Activated CD8-positive, alpha-beta T cell treated with anti-CD3 and anti-CD28 coated beads, Interleukin-2, amount 10 ng/mL, durations not matched to agents 7 days and 5 days (primary cell): ENCODE results near the gene PRAMEF8. TPM values are rescaled to one million over a fixed set of nuclear protein-coding genes. Genes with fewer than 3 reads are reported as not detected.
"Not testable (repeated sequence)": the region's sequence is repeated elsewhere in the genome, so short reads cannot be mapped to it uniquely, and the experiment has no call there.

Source experiments
- ATAC-seq: fragments of 150-1000 bp; cut with Tn5 transposase; one replicate; pipeline ENCODE4 v1.10.0; 2021; ENCODE audit warnings: moderate library complexity
- CTCF ChIA-PET: fragments of 350-600 bp; sonication (Branson Sonifier 250); formaldehyde crosslinking; loops from one replicate; lab custom pipeline; 2021; ENCODE audit warnings: antibody characterized with exemption; lab: Charles Lee
- POLR2A ChIA-PET: fragments of 350-600 bp; sonication (Branson Sonifier 250); formaldehyde crosslinking; loops from one replicate; lab custom pipeline; 2021; ENCODE audit warnings: antibody characterized with exemption; lab: Charles Lee
- DNase-seq: peaks from one replicate; pipeline ENCODE4 v3.0.0-alpha.2; 2020
- H3K27ac Mint-ChIP-seq: one replicate; pipeline ENCODE4 v1.8.0; 2021; ENCODE audit warnings: mild to moderate bottlenecking, mixed read lengths
- H3K27me3 Mint-ChIP-seq: one replicate; pipeline ENCODE4 v1.8.0; 2021; ENCODE audit warnings: low read depth, mixed read lengths
- H3K36me3 Mint-ChIP-seq: one replicate; pipeline ENCODE4 v1.8.0; 2021; ENCODE audit warnings: low read depth, mixed read lengths
- H3K4me1 Mint-ChIP-seq: one replicate; pipeline ENCODE4 v1.8.0; 2021; ENCODE audit warnings: low read depth, mixed read lengths
- H3K4me3 Mint-ChIP-seq: one replicate; pipeline ENCODE4 v1.8.0; 2021; ENCODE audit warnings: mild to moderate bottlenecking, mixed read lengths
- H3K9me3 Mint-ChIP-seq: one replicate; pipeline ENCODE4 v1.8.0; 2022; ENCODE audit warnings: mixed read lengths; ENCODE audit not compliant: insufficient read depth
- total RNA-seq, 2 experiments: library from RNA; stranded (reverse); gene quantifications; one replicate each; pipeline ENCODE4 v1.2.3, GENCODE V29; 2021

PRAMEF8 gene
- total RNA-seq, 2 experiments from 2014 or later: not detected

GRCh38 chr1:13246554-13246871 is 38.4 kb downstream of the PRAMEF8 start:
- H3K4me3 Mint-ChIP-seq, H3K9me3 Mint-ChIP-seq, ATAC-seq, H3K27me3 Mint-ChIP-seq, H3K4me1 Mint-ChIP-seq, CTCF ChIA-PET, H3K36me3 Mint-ChIP-seq, POLR2A ChIA-PET, H3K27ac Mint-ChIP-seq, DNase-seq: not testable (repeated sequence)

- H3K9me3 Mint-ChIP-seq, H3K27me3 Mint-ChIP-seq, H3K4me1 Mint-ChIP-seq, CTCF ChIA-PET, H3K27ac Mint-ChIP-seq, ATAC-seq, H3K36me3 Mint-ChIP-seq, H3K4me3 Mint-ChIP-seq, DNase-seq: not testable (repeated sequence)
- POLR2A ChIA-PET: interaction anchor here (1.3 kb wide), 1 partner anchor 15 kb away, joined by 3 read pairs; no protein-coding TSS in a partner anchor
These were observed 38.9 kb downstream of the PRAMEF8 start for GRCh38 chr1:13245841-13246553.

GRCh38 chr1:13243536-13244263 is 41.2 kb downstream of the PRAMEF8 start:
- ATAC-seq, H3K4me3 Mint-ChIP-seq, POLR2A ChIA-PET, CTCF ChIA-PET, H3K4me1 Mint-ChIP-seq, H3K27me3 Mint-ChIP-seq, H3K36me3 Mint-ChIP-seq, H3K9me3 Mint-ChIP-seq, H3K27ac Mint-ChIP-seq: not testable (repeated sequence)
- peak; percentile 12 for DNase-seq

- H3K36me3 Mint-ChIP-seq, H3K27me3 Mint-ChIP-seq, H3K27ac Mint-ChIP-seq, H3K4me3 Mint-ChIP-seq, ATAC-seq, CTCF ChIA-PET, POLR2A ChIA-PET, H3K9me3 Mint-ChIP-seq, H3K4me1 Mint-ChIP-seq, DNase-seq: not testable (repeated sequence)
These were observed 45.3 kb downstream of the PRAMEF8 start for GRCh38 chr1:13239633-13240032.

GRCh38 chr1:13237572-13237971 is 47.4 kb downstream of the PRAMEF8 start:
- H3K27me3 Mint-ChIP-seq, POLR2A ChIA-PET, DNase-seq, H3K9me3 Mint-ChIP-seq, H3K4me3 Mint-ChIP-seq, H3K36me3 Mint-ChIP-seq, ATAC-seq, H3K4me1 Mint-ChIP-seq, CTCF ChIA-PET, H3K27ac Mint-ChIP-seq: not testable (repeated sequence)

GRCh38 chr1:13234057-13234456 is 50.9 kb downstream of the PRAMEF8 start:
- ATAC-seq, H3K27me3 Mint-ChIP-seq, H3K9me3 Mint-ChIP-seq, POLR2A ChIA-PET, H3K4me1 Mint-ChIP-seq, H3K4me3 Mint-ChIP-seq, H3K36me3 Mint-ChIP-seq, H3K27ac Mint-ChIP-seq, CTCF ChIA-PET: not testable (repeated sequence)
- DNase-seq: peak; percentile 6

GRCh38 chr1:13232056-13232455 is 52.9 kb downstream of the PRAMEF8 start:
- CTCF ChIA-PET, POLR2A ChIA-PET, H3K9me3 Mint-ChIP-seq, H3K4me3 Mint-ChIP-seq, H3K27ac Mint-ChIP-seq, H3K36me3 Mint-ChIP-seq, H3K27me3 Mint-ChIP-seq, H3K4me1 Mint-ChIP-seq, ATAC-seq: not testable (repeated sequence)
- peak; percentile 7 for DNase-seq

Other genes starting within 250 kb of the PRAMEF8 start
- not detected for gene PRAMEF27, start 228.6 kb downstream of the PRAMEF8 start, total RNA-seq
- not detected for gene HNRNPCL3, start 224.4 kb downstream of the PRAMEF8 start, total RNA-seq
- gene PRAMEF25, start 214.4 kb downstream of the PRAMEF8 start, total RNA-seq: not detected
- not detected for gene HNRNPCL2, start 168.3 kb downstream of the PRAMEF8 start, total RNA-seq
- not detected for gene PRAMEF26, start 129.1 kb downstream of the PRAMEF8 start, total RNA-seq
- gene HNRNPCL4, start 119.5 kb downstream of the PRAMEF8 start, total RNA-seq: not detected
- gene PRAMEF9, start 113.3 kb downstream of the PRAMEF8 start, total RNA-seq: not detected
- gene PRAMEF13, start 83.7 kb downstream of the PRAMEF8 start, total RNA-seq: not detected
- not detected for gene PRAMEF18, start 59.0 kb downstream of the PRAMEF8 start, total RNA-seq
- gene PRAMEF5, start 30.9 kb downstream of the PRAMEF8 start, total RNA-seq: not detected
- not detected for gene PRAMEF33, start 18.4 kb upstream of the PRAMEF8 start, total RNA-seq
- not detected for gene PRAMEF15, start 30.4 kb upstream of the PRAMEF8 start, total RNA-seq
- gene PRAMEF14, start 62.0 kb upstream of the PRAMEF8 start, total RNA-seq: not detected
- gene PRAMEF19, start 86.8 kb upstream of the PRAMEF8 start, total RNA-seq: not detected
- not detected for gene PRAMEF17, start 104.5 kb upstream of the PRAMEF8 start, total RNA-seq
- gene PRAMEF20, start 125.3 kb upstream of the PRAMEF8 start, total RNA-seq: not detected
- gene LRRC38, start 228.9 kb upstream of the PRAMEF8 start, total RNA-seq: not detected